CD4-positive, alpha-beta T cell treated with Interleukin-15 for 4 hours (primary cell): ENCODE measurements around the gene C1orf159.

Source experiments
- DNase-seq: peaks from one replicate; pipeline ENCODE4 v3.0.0-alpha.2; 2020; ENCODE audit warnings: low spot score

Gene C1orf159

DNA sequence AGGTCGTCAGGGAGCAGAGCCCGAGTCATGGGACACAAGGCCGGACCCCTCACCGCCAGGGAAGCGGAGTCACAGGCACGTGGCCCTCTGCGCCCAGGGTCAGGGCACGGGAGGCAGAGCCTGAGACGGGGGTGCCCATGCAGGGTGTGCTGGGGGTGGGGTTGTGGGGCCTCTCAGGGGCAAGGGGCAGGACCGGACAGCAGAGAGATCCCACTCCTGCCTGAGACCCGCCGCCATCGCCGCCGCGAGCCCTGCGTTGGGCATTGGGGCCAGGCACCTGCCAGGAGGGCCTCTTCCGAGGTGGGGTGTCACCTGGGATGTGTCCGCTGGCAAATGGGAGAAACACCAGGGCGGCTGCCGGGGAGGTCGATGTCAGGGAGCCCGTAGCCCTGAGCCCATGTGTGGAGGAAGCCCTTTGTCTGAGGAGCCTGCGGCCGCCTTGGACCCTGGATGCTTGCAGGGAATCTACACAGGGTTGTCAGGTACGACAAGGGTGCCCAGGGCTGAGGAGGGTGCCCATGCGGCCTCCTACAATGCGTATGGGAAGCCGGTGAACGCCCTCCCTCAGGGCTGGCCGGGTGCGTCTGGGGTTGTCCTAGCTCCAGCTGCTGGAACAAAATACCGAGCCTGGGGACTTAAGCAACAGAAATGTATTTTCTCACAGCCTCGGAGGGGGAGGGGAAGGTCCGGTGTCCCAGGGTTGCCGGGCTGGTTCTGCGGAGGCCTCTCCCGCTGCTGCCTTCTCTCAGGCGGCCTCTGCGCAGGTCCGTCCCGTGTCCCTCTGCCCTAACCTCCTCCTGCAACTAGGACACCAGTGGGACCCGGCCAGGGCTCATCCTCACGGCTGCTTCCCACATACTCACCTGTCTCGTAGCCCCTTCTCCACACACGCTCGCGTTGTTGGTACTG, 16.4 kb upstream of the C1orf159 start:
- DNase-seq, result no peak

DNA sequence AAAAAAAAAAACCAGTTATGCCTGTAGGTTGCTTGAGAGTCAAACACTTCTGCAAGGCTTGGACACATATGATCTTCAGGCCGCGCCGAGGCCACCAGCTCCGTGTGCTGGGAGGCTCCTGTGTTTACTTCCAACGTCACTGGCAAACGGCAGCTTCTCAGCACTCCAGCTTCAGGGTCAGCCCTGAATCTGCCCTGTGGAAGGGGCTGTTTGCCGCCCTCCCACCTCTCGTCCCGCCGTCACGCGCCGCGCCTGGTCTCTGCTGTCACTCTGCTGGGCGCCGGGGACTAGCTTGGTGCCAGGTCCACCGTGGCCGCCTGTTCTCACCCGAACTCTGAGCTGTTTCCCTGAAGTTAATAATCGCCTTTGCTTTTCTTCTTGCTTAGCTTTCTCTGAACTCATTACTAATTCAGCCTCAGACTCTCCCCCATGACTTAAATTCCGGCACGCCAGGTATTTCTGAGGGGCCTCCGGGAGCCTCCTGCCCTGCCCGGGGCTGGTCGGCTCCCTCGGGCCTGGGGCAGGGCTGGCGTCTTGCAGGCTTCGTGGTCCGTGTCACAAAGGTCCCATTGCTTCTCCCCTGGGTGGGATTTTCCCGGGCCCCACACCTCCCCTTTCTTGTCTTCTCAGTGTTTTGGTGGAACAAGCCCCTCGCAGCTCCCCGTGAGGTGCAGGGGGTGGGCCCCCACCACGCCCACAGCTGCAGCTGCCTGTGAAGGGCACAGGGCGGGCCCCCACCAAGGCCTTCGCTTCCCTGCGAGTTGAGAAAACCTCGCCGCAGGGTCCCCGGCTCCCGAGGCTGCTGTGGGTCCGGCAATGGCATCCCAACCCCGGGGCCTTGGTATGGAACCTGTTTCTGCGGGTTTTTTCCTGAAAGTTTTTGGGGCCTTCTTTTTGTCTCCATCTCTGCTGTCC, 14.6 kb upstream of the C1orf159 start:
- DNase-seq, result no peak

DNA sequence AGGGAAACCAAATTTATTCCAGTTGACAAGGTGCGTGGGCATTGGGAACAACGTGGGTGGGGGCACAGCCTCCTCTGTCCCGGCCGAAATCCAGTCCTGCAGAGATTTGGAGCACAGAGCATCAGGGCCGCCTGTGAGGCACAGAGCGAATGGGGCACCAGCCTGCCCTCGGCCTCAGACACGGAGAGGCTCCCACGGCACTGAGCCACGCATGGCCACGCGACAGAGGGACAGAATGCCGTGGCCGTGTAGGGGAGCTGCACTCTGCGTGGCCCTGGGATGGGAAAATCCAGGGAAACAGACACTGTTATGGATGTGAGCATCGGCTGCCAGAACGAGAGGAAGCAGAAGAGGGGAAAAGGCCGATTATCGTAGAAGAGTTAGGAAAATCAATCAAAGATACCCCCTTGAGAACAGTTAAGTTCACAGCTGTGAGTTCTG, 13.5 kb upstream of the C1orf159 start:
- no peak for DNase-seq

DNA sequence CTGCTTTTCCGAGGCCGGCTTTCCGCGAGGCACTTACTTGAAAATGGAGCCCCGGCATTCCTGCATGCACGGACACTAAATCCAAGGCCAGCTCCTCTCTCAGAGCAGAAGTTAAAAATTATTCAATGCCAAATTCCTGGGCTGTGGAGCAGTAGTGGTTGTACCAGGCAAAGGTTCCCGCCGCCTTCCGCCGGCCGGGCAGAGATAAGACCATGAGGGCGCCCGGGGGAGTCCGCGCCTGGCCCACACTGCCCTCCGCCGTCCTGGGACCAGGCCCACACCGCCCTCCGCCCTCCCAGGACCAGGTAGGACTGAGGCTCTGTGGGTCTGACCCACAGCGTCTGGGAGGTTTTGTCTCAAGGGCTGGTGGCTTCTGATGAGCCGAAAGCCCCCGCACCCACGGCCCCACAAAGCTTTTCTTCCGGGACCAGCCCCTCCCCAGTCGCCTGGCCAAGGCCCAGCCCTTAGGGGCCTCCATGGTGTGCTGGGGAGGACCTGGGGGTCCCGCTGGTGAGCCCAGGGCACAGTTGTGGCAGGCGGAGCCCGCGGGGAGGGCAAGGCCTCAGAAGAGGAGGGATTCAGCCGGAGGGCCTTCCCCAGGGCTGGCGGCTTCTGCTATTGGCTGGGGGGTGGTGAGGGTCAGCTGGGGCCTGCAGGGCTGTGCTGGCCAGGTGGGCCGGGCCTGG, 12.7 kb upstream of the C1orf159 start:
- DNase-seq, result no peak

DNA sequence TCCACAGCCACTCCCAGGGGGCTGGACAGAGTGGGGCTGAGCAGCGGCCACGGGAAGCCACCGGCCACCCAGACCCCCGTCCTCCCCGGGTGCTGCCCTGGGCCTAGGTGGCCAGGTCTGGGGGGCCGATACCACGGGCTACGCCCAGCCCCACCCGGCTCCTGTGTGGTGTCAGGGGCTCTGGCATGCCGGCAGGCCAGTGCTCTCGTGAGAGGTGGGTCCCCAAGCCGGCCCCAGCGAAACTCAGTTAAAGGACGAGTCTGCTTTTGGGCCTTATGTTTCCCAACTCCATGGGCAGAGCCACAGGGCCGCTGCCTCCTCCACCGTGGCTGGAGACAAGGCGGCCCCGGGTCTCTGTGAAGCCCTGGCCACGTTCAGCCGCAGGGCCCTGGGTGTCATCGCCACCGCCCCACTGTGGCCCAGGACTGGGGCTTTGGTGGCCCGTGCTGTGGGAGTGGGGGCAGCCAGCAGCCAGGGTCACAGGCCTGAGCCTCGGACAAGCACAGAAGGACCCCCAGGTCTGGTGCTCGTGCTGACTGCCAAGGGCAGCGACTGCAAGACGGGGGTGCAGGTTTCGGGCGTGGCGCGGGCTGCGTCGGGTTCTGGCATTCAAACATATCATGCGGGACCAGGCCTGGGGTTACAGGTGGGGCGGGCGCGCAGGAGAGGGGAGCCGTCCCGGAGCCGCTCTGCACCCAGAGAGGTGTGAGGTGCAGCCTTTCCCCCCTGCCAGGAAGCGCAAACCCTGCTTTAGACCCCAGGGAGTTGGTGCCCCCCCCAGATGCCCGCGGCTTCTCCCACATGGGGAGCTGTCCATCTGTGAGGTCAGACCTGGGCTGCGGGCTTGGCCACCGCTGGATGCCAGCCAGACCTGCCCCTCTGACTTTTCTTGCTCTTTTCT, 11.9 kb upstream of the C1orf159 start:
- DNase-seq, result no peak

DNA sequence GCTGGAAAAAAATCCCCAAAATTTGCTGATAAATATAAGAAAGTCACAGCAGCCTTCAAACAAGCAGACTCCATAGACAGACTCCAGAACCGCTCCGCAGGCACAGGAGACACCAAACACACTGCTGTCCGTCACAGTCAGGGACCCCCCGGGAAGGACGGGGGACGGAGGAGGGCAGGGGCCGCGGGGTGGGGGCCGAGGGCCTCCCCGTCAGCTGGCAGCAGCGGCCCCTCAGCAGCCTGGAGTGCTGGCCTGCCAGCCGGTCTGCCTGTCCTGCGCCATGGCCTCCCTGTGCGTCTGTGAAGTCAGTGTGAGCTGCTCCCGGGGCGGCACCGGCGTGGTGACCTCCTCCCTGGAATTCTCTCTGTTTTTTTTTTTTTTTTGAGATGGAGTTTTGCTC, 10.1 kb upstream of the C1orf159 start:
- no peak for DNase-seq

DNA sequence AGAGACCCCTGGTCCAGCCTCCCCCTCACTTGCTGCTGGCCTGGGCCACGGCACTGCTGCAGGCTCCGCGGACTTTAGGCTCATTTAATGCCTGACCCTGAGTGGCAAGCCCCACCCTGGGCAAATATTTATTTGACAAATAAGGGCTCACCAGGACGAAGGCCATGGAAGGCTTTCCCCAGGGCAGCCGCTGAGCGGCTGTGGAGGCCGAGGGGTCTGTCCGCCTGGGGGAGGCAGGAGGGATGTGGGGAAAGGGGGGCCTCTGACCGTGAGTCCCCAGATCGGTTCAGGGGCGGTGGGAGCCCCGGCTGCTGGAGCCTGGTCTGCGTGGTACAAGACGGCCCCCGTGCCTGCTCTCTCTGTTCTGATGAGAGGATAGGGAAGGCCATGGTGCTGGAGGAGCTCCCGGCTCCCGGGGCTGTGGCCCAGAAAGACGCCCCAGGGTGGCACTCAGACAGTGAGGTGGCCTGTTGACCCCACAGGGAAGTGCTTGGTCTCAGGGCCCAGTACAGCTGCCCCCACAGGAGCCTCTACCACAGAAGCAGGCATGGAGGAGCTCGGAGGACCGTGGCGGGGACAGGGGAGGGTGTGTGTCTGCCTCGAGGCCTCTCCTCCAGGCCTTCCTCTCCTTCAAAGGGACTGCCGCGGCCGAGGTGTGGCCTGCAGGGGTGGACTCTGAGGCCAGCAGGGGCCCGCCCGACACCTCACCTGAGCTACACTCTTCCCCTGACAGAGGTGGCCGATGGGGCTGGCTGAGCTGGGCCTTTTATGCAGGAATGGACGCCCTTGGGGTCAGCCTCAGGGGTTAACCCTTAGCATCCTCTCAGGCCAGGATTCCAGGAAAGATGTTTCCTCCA, 9.1 kb upstream of the C1orf159 start:
- no peak for DNase-seq

DNA sequence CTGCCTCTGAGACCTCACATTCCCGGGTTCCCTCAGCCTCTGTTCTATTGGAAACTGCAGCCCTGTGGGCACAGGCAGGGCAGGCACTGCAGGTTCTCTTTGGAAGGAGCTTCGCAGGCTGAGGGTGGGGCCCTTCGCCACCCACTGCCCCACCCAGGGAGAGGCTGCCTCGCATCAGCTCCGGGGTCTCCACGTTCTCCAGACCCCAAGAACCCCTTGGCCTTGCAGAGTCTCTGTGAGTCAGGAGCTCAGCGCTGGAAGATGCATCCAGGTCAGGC, 8.6 kb upstream of the C1orf159 start:
- no peak for DNase-seq

DNA sequence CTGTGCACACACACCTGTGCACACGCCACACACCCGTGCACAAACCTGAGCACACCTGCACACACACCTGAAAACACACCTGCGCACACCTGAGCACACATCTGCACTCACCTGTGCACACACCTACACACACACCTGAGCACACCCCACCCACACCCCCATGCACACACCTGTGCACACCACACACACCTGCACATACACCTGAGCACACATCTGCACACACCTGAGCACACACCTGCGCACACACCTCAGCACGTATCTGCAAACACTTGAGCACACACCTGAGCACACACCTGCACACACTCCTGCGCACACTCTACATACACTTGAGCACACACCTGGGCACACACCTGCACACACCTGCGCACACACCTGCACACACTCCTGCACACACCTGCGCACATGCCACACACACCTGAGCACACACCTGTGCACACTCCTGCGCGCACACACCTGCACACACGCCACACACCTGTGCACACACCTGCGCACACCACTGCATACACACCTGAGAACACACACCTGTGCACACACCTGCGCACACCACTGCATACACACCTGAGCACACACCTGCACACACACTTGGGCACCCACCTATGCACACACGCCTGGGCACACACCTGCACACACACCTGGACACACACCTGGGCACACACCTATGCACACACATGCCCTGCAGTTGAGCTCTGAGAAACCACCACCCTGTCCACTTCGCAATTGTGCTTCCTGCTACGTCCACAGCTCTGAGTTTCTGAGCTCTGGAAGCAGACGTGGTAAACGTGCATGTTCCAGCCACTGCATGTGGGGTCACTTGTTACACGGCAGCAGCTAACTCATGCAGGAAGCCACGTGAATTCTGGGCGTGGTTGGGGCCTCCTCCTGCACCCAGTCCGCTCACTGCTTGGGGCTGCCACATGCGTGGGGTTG, 8.0 kb upstream of the C1orf159 start:
- DNase-seq, result no peak

DNA sequence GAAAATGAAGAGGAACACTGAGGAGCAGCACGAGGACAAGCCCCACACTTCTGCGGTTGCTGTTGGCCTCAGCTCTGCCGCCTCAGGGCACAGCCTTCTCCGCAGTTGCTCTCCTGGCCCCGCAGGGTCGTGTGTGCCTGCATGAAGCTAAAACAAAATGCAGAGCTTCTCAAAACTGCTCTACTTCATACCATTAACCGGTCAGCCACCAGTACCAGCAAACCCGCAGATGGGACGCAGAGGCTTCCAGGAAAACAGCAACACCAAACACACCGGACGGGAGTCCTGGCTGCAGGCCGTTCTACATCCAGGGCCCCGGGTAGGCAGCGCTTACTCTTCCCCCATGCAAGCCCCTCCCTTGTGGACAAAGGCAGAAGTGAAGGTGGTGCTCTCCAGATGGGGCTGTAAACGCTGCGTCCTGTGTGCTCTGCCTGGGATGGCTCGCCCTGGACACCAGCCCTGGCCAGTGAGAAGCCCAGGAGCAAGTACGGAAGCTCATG, 7.1 kb upstream of the C1orf159 start:
- no peak for DNase-seq

DNA sequence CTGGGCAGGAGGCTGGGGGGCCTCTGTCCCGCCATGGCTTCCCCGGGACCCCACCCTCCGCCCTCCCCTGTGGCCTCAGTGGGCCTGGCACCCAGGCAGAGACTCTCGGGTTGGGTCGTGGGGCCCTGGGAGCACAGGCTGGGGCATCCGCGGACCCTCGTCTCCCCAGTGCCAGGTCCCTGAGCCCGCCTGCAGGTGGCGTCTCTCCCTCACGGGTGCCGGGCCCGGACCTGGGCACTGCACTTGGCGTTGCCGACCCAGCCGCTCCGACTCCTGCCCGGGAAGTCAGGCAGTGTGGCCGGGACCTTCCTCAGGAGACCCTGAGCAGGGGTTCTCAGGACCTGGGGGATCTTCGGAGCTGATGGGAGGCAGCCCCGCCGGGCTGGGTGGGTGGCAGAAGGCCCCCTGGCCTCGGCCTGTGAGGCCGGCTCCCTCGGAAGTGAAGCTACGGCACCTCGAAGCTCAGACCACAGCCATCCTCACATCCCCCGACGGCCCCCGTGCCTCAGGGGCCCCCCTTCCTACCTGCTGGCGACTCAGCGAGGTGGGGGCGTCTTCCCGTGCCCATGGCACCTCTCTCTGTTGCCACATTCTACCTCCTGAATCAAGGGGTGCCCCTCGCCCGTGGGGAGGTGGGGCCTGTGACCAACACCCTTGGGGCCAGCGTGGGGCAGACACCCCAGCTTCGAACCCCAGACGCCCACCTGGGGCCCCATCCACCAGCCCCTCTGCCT, 6.4 kb upstream of the C1orf159 start:
- peak; percentile 85 for DNase-seq

DNA sequence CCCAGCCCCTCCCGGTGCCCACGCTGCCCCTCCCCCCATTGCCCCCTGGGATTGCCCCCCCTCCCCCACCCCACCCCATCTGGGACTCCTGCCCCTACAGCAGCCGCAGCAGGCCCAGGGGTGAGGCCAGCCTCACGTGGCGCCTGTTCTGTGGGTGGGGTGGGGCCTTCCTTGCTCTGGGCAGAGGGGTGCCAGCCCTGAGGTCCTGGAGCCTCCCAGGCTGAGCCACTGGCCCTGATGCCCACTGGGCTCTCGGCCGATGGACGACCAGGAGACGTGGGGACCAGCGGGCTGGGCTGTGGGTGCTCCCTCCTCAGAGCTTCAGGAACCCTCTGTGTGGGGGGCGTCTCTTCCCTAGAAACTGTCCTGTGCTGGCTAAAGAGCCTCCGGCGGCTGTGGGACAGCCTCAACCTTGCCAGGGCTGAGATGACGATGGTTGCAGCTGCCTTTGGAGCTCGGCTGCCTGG, 5.8 kb upstream of the C1orf159 start:
- DNase-seq, result no peak

DNA sequence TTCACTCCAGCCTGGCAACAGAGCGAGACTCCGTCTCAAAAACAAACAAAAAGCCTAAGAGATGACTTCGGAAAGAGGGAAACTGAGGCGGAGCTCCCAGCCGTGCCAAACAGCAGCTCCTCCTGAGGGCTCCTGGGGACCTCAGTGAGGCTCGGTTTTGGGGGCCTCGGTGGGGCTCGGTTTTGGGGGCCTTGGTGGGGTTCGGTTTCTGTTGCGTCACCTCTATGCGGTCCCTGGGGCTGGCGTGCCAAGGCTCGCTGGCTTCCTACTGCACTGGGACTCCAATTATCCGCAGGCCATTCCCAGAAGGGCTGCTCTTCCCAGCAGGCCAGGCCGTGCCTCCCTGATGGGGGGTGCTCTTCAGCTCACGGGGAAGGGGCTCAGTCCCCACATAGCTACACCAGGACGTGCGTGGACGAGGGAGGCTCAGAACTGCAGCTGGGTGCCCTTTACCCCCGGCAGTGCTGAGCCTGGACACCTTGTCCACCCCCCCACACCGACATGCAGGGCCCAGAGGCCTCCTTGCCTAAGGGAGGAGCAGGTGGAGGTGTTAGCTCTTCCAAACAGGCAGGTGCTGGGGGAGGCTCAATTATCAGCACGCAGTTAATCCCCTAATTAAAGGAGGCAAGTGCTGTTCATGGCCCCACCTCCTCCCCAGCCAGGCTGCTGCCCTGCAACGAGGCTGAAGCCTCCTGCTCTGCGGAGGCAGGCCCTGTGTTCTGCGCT, 5.1 kb upstream of the C1orf159 start:
- no peak for DNase-seq

DNA sequence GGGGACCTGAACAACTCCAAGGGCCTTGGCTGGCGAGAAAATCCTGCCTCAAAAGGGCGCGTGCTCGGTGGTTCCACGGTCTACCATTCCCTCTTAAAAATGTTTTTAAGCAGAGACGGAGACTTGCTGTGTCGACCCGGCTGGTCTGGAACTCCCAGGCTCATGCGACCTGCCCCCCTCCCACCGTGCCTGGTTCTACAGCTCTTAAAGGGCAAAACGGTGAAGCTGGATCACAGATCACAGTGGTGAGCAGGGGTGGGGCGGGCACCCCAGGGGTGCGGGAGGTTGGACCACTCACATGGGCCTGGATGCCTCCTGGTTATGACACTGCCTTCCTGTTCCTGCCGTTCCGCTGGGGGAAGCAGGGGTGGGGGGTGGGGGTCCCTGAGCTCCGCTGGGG, 4.2 kb upstream of the C1orf159 start:
- no peak for DNase-seq

DNA sequence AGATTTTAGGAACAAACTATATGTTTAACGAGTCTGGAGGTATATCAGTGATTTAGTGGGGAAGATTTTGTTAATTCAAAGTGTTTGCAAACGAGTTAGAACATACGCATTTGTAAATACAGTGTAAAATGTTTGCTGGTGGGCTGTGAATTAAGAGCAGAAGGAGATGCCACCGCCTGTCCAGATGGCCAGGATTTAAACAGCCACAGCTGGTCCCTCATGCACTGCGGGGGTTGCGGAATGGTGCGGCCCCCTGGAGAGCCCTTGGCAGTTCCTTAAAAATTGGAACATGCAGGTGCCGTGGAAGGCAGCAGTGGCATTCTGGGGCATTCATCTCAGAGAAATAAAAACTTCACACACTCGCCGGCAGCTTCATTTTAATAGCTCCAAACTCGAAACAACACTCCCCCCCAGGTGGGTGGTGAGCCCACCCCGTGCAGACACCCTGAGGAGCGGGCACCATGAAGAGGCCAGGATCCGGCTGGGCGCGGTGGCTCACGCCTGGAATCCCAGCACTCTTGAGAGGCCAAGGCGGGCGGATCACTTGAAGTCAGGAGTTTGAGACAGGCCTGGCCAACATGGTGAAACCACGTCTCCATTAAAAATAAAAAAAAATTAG, 3.5 kb upstream of the C1orf159 start:
- DNase-seq, result no peak

DNA sequence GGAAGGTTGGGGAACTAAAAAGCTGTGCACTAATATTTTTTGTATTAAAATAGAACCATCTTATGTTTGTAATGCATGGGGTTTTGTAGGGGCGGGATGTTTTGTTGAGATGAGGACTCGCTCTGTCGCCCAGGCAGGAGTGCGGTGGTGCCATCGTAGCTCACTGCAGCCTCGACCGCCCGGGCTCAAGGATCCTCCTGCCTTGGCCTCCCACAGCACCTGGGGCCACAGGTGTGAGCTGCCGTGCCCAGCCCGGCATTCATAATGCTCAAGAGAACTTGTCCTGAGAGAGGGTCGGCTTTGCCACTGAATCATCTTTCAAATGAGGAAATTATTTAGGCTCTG, 3.0 kb upstream of the C1orf159 start:
- DNase-seq, result no peak
